T-helper 1 cell (primary cell): ENCODE data around the gene CFAP68.
A peak's percentile ranks its signal among the peaks of the same experiment; 100 is the strongest.

ENCODE experiments used
- DNase-seq, 5 donors: peaks; one replicate each; pipeline ENCODE4 v3.0.0-alpha.2; 2012 to 2020
- total RNA-seq, 4 donors: gene quantifications; one replicate each; lab custom pipeline; 2026; lab: John Stamatoyannopoulos, UW

The CFAP68 gene
- total RNA-seq: 7.9 to 10.4 (median 9.5) reads per million in 4 donors

- peak; percentile 90 to 96 (median 95) for DNase-seq
Observed at GRCh38 chr11:111878849-111879636, at the start of gene CFAP68, which contains the start of gene FDXACB1. CFAP68 (plus strand) TSS chr11:111879541; CDS start chr11:111879561, 20 bp downstream. FDXACB1 (minus strand) TSS chr11:111879165; CDS start chr11:111879132, 33 bp downstream.

DNA sequence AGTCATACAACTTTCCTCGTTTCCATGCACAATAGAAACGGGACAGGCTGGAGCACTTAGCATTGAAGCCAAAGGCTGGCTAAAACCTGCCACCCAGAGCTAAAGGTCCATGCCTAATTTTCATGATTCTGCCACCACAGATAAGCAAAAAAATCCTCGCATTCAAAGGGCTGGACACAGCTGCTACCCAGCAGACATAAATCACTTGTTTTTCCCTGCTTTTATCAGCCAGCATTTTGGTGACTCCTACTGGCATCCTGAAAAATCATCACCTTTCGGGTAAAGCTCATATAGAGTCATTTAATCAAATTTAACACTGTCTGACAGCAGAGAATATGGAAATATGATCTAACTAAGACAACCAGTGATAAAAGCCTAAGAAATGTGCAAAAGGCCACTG is 45.8 kb upstream of the CFAP68 start:
- no peak for DNase-seq

- no peak for DNase-seq
Observed at GRCh38 chr11:111834432-111835163, 44.7 kb upstream of the CFAP68 start.

DNA sequence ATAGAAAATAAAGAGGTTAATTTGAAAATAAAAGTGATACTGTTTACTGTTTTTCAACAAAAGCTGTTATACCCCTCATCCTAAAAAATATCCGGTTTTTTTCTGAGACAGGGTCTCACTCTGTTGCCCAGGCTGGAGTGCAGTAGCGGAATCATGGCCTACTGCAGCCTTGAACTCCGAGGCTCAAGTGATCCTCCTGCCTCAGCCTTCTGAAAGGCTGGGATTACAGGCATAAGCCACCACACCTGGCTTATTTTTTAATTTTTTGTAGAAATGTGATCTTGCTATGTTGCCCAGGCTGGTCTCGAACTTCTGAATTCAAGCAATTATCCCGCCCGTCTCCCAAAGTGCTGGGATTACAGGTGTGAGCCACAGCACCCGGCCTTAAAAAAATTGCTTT is 43.7 kb upstream of the CFAP68 start:
- DNase-seq: no peak

DNA sequence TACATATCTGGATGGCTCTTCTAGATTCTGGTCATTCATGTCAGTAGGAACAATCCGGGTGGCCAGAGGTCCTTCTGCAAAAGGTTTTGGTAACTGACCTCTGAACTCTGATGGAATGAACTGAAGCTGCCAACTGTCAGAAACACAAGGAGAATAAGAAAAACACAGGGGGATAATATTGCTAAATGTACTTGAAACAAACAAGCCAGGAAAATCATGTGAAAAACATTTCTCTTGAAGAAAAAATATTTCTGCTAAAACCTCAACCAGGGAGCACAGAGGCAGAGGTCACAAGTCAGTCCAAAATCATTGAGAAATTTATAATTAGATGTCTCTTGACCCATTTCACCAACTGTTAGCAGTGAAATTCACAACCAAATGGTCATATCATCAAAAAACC is 43.2 kb upstream of the CFAP68 start:
- DNase-seq: no peak

DNA sequence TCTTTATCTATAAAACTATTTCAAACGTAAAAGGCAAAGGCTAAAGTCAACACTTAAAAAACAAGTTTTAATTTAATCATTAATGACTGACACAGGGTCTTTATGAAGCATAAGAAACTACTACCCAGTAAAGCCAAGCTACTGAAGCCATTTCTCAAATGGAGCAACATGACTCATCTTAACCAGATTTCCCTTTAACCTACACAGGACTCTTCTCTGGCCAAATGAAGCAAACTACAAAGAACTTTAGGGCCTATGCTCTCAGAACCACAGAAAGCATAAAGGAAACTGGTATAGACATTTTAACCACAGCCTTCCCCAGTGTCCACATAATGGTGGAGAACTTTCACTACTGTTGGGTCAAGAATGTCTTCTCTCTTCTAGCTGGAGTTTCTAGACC is 42.6 kb upstream of the CFAP68 start:
- DNase-seq: no peak

DNA sequence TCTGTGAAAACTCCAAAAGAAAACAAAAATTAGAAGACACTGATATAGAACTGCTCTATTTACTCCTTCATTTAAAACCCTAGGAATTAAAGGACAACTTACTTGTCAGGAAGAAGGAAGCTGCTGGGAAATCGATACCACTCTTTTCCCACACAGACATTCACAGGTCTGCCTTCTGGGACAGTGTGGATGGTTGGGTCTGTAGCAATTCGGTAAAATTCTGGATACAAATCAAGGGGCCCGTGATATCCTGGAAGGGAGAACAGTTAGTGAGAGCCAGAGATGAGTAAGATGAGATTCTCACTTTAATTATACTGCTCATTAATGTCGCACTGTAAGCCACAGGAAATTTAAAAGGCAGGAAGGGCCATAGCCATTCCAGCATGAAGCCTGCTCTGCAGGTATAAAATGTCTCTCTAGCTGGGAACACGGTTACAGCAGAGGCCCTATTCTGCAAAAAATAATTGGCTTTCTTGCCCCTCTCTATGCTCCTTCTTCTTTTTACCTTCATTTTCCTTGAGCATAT is 41.9 kb upstream of the CFAP68 start:
- DNase-seq: no peak

GRCh38 chr11:111838054-111838453 is 41.3 kb upstream of the CFAP68 start:
- no peak for DNase-seq

DNA sequence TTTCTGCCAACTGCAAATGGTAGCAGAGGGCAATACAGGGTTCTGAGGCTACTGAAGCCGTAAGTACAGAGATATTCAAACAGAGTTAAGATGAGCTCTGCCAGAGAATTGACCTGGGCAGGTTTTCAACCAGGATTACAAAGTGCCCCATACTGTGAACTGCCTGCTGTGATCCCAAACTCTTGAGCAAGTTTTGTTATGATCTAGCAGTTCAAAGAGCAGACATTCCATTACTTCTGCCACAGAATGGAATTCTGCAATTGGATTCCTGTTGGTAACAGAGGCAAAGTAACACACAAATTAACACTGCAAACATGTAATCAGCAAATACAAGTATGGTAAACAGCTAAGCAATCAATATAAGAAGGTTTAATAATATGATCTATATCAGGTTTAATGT is 39.2 kb upstream of the CFAP68 start:
- DNase-seq: no peak

DNA sequence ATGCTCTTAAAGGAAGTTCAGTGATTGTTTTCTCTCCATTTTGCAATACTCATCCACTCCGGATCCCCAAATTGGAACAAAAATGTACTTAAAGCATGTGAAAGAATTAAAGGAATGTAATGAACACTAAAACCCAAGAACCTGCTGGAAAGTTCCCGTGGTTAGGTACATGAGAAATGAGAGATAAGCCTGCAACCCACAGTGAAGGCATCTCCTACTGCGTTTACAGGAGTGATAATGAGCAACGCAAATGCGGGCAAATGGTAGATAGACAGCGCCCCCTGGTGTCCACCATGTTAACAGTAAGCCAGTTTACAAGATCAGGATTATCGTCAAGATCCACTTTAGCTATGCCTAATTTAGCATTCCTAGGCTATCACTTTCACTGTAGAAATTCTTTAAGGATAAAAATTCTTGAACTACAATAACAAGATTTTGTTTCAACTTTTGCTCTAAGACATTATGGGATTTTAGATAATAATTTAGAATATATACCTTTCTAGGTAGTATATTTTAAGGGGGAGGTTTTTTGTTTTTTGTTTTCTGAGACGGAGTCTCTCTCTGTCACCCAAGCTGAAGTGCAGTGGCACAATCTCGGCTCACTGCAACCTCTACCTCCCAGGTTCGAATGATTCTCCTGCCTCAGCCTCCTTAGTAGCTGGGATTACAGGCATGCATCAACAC is 37.8 kb upstream of the CFAP68 start:
- peak; percentile 60 to 88 (median 73) for DNase-seq

GRCh38 chr11:111843661-111844060 is 35.7 kb upstream of the CFAP68 start:
- no peak for DNase-seq

DNA sequence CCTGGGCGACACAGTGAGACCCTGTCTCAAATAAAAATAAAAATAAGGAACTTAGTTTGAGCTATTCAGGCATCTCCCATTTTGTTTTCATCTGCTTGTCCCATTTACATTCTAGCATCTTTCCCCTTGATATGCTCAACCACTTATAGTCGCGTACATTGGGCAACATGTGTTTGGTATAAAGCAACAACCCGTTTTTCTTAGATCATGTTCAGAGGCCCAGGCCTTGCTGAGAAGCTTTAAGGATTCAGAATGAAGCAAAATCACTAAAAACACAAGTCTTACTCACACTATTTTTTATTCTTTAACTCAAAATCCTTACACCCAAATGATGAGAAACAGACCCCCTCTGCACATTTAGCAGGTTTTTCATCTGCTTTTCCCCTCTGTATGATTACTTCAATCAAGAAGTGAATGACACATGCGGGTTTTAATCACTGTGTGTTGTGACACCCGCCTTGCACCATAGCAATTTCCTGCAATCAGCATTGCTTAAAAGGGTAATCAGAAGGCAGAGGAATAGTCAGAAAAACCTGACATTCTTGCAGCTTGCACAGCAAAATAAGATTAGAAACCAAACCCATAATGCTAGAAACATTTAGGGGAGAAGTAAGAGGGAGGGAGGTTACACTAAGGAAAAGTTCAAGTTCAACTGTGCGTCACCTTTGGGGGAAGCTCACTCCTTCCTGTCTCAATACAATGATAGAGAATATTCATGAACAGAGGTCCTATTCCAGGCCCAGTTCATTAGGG is 33.9 kb upstream of the CFAP68 start:
- no peak for DNase-seq

GRCh38 chr11:111846063-111846462 is 33.3 kb upstream of the CFAP68 start:
- no peak for DNase-seq

GRCh38 chr11:111846636-111847035 is 32.7 kb upstream of the CFAP68 start:
- no peak for DNase-seq

DNA sequence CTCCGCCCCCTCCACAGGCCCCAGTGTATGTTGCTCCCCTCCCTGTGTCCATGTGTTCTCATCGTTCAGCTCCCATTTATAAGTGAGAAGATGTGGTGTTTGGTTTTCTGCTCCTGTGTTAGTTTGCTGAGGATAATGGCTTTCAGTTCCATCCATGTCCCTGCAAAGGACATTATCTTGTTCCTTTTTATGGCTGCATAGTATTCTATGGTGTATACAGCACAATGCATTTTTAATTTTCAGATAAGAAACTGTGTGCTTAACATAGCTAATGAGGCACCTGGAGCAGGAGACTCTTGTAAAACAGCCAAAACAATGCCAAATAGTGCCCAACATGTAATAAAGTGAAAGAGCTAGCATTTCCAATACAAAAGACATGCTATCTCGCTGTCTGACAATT is 29.7 kb upstream of the CFAP68 start:
- no peak for DNase-seq

- no peak for DNase-seq
Observed at GRCh38 chr11:111851067-111851466, 28.3 kb upstream of the CFAP68 start.

DNA sequence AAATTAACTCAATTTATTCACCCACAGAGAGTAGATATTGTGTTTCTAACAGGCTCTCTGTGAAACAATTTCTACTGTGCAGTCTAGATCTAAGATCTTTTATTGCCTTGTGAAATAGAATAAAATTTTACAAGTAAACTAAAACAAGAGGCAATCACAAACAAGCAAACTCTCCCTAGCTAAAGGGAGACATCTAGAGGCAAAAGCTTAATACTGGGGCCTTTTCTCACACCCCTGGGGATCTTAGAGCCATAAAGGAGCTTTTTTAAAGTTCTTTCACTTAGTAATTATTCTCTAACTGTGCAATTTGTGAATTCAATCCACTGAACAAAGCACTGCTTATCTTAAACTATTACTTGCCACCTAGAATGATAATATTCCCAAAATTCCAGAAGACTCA is 27.7 kb upstream of the CFAP68 start:
- no peak for DNase-seq

GRCh38 chr11:111852103-111852502 is 27.2 kb upstream of the CFAP68 start:
- no peak for DNase-seq

- no peak for DNase-seq
Observed at GRCh38 chr11:111855506-111855905, 23.8 kb upstream of the CFAP68 start.

DNA sequence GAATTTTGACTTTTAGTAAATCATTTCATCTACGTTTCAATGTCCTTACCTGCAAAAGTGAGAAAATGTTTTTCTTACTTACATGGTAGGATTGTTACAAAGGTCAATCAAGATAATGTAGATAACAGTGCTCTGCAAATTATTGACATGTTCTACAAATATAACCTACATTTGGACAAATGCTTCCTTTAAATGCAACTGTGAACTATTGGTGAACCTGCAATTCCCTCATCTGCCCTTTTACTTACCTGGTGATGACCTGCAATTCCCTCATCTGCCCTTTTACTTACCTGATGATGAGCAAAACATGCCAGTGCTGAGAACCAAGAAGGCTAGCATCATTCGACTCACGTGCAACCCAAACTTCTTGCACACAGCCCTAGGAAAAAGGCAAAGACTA is 19.1 kb upstream of the CFAP68 start:
- DNase-seq: no peak

- no peak for DNase-seq
Observed at GRCh38 chr11:111870113-111870512, 9.2 kb upstream of the CFAP68 start.

DNA sequence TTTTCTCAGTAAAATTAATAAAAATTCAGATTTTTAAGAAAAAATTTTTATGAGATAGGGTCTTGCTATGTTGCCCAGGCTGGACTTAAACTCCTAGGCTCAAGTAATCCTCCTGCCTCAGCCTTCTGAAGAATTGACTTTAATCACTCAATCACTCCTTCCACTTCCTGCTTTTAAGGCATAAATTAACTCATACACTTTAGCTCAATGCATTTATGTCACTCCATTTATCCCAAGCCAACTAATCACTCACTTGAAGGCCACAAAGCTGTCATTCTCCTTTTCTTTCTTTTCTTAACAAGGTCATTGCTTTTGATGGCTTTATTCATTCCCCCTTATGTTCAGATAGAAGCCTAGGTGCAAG is 8.8 kb upstream of the CFAP68 start:
- DNase-seq: no peak
